Parathyroid adenoma (tissue), 2 donors: ENCODE results near the gene SMOC1.

Source experiments
- H2AFZ ChIP-seq: fragments of 300-600 bp; sonication (generic); one replicate; pipeline ENCODE4 v1.7.0; 2017; ENCODE audit warnings: antibody characterized with exemption, mild to moderate bottlenecking
- H3K27ac ChIP-seq: fragments of 300-600 bp; sonication (generic); one replicate; pipeline ENCODE4 v1.7.0; 2017
- H3K27me3 ChIP-seq: fragments of 300-600 bp; sonication (generic); one replicate; pipeline ENCODE4 v1.7.0; 2017; ENCODE audit warnings: low read length; ENCODE audit not compliant: control insufficient read depth, insufficient read depth
- H3K36me3 ChIP-seq: fragments of 300-600 bp; sonication (generic); one replicate; pipeline ENCODE4 v1.7.0; 2017; ENCODE audit warnings: low read length; ENCODE audit not compliant: control insufficient read depth, insufficient read depth
- H3K4me1 ChIP-seq: fragments of 300-600 bp; sonication (generic); one replicate; pipeline ENCODE4 v1.7.0; 2017; ENCODE audit warnings: control low read depth
- H3K4me2 ChIP-seq: fragments of 300-600 bp; sonication (generic); one replicate; pipeline ENCODE4 v1.7.0; 2017; ENCODE audit warnings: low read length
- H3K4me3 ChIP-seq: fragments of 300-600 bp; sonication (generic); one replicate; pipeline ENCODE4 v1.7.0; 2017; ENCODE audit warnings: low read depth, low read length
- H3K79me2 ChIP-seq: fragments of 300-600 bp; sonication (generic); one replicate; pipeline ENCODE4 v1.7.0; 2017; ENCODE audit warnings: control low read depth
- H3K9ac ChIP-seq: fragments of 300-600 bp; sonication (generic); one replicate; pipeline ENCODE4 v1.7.0; 2017; ENCODE audit warnings: mild to moderate bottlenecking
- H3K9me3 ChIP-seq: fragments of 300-600 bp; sonication (generic); one replicate; pipeline ENCODE4 v1.7.0; 2017; ENCODE audit warnings: low read length; ENCODE audit not compliant: control insufficient read depth
- TF ChIP-seq, protein P1 (sequence below): fragments of 300-600 bp; sonication (generic); IDR thresholded peaks from one replicate; pipeline ENCODE4 v1.7.0; 2017; ENCODE audit warnings: antibody characterized with exemption, mild to moderate bottlenecking
- donor health status: primary hyperparathyroidism.

SMOC1 gene

DNA sequence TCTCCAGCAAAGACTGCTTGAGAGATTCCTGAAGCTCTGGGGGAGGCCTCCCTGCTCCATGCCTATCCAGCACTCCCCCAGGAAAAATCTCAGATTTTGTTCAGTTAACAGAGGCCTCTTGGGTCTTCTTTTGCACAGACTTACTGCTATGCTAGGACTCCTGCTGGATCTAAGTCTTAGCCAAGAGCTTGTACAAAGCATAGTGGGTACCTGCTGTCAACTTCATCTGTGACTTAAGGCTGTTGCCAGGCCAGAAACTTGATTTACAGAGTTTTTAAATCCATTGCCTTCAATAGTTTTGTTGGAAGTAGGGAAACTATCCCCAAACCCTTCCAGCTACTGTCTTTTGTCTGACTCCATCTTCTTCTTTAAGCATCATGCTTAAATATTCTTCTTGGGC lies 140.5 kb downstream of the SMOC1 start:
- Histone ChIP-seq H3K4me1 (no peaks in the 10 kb centered on the region), H3K9ac (no peak overlapping the region), H3K36me3 (no peaks in the 10 kb centered on the region), H3K9me3 (no peaks in the 10 kb centered on the region), H3K4me3 (no peak overlapping the region), H3K27ac (no peak overlapping the region), H3K27me3 (no peaks in the 10 kb centered on the region), H3K79me2 (no peaks in the 10 kb centered on the region), H3K4me2 (no peak overlapping the region), H2AFZ (no peak overlapping the region)
- TF ChIP-seq, protein P1, sequence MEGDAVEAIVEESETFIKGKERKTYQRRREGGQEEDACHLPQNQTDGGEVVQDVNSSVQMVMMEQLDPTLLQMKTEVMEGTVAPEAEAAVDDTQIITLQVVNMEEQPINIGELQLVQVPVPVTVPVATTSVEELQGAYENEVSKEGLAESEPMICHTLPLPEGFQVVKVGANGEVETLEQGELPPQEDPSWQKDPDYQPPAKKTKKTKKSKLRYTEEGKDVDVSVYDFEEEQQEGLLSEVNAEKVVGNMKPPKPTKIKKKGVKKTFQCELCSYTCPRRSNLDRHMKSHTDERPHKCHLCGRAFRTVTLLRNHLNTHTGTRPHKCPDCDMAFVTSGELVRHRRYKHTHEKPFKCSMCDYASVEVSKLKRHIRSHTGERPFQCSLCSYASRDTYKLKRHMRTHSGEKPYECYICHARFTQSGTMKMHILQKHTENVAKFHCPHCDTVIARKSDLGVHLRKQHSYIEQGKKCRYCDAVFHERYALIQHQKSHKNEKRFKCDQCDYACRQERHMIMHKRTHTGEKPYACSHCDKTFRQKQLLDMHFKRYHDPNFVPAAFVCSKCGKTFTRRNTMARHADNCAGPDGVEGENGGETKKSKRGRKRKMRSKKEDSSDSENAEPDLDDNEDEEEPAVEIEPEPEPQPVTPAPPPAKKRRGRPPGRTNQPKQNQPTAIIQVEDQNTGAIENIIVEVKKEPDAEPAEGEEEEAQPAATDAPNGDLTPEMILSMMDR: no peak

DNA sequence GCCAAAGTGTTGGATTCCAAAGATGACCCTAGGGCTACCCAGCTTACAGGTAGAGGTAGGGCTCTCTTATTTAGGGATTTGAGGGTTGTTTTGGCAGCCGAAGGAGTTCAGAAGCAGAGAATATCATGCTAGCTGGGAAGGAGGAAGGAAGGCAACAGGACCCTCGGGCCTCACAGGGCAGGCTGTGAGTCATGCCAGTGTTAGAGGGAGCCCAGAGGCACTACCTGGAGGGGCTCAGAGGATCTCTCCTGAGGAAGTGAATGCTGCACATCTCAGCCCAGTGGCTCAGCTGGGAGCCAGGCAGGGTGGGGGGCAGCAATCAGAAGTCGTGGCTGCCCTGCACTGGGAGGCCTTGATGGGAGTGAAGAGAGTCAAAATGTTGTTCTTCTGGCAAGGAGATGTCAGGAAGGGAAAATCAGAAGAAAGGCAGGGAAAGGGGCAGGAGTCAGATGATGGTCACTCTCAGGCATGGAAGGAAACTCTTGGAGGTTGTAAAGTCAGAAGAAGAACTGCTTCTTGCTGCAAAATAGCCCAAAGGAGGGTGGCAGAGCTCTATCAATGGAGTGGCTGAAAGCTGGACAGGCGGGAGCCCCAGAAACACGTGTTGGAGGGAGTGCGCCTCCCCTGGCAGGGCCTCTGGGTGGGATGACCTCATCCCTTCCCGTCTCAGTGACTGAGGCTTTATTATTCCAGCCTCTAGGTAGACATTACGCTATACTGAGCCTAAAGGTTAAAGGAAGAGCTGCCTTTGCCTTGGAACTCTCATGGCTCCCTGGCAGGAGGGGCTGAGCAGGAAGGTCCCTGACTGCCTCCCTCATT lies 141.3 kb downstream of the SMOC1 start:
- H3K4me1 ChIP-seq: no peaks in the 10 kb centered on the region
- H2AFZ ChIP-seq: no peak overlapping the region
- H3K4me2 ChIP-seq: no peak overlapping the region
- H3K36me3 ChIP-seq: no peaks in the 10 kb centered on the region
- no peaks in the 10 kb centered on the region for H3K79me2 ChIP-seq
- no peak overlapping the region for H3K4me3 ChIP-seq
- no peak overlapping the region for H3K27ac ChIP-seq
- H3K27me3 ChIP-seq: no peaks in the 10 kb centered on the region
- no peak overlapping the region for H3K9ac ChIP-seq
- no peaks in the 10 kb centered on the region for H3K9me3 ChIP-seq
- TF ChIP-seq, protein P1: no peak

DNA sequence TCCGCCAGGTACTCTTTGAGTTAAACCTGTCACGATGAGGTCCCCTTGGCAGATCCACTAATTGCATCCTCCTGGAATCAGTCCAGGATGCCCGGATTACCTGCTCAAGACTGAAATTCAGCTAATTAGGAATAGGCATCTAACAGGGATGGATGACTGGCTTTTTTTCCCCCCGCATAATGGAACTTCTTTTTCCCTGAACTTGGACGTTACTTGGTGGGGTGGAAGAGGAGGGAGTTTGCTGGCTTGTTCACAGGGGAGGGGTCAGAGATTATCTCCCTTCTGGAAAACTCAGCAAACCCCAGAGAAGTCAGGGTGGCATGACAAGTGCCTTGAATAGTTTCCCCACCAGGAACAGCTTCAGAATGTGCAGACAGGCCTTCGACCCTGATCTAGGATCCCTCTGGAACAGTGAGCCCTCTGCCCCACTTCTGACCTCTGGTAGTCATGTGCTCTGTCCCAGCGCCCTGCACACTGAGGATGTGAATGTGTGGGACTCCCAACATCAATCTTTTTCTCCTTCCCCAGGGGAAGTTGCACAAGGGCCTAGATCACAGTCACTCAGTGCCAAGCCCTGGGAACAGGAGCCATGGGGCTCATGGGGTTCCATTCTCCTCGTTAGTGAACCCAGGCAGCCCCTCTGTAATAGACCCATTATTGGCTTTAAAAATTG lies 142.5 kb downstream of the SMOC1 start:
- TF ChIP-seq, protein P1: no peak
- Histone ChIP-seq H3K4me2 (no peak overlapping the region), H3K27me3 (no peaks in the 10 kb centered on the region), H3K36me3 (no peaks in the 10 kb centered on the region), H3K4me1 (no peaks in the 10 kb centered on the region), H3K4me3 (no peak overlapping the region), H3K27ac (no peak overlapping the region), H3K79me2 (no peaks in the 10 kb centered on the region), H2AFZ (no peak overlapping the region), H3K9me3 (no peaks in the 10 kb centered on the region), H3K9ac (no peak overlapping the region)

DNA sequence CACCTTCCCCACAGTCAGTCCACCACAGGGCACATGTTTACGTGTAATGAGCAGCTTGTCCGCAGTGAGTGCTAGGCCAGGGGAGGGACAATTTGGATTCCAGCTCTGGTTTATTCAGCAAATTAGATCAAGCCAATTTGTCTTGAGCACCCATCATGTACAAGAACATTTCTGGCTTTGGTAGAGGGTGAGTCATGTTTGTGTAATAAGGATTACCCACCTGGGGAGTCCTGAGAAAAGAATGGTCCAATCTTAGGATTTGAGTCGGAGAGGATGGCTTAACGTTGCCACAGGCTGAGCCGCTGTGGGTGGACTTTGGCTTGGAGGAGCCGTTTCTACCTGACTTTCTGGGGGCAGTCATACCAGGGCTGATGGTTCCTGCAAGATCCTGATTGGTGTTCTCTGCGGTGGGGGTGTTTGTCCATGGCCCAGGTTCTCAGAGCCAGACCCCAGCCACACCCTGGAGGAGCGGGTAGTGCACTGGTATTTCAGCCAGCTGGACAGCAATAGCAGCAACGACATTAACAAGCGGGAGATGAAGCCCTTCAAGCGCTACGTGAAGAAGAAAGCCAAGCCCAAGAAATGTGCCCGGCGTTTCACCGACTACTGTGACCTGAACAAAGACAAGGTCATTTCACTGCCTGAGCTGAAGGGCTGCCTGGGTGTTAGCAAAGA lies 143.7 kb downstream of the SMOC1 start:
- Histone ChIP-seq H3K36me3 (no peaks in the 10 kb centered on the region), H3K4me1 (no peaks in the 10 kb centered on the region), H3K9me3 (no peaks in the 10 kb centered on the region), H3K79me2 (no peaks in the 10 kb centered on the region), H3K4me3 (no peak overlapping the region), H3K9ac (no peak overlapping the region), H3K27me3 (no peaks in the 10 kb centered on the region), H3K27ac (no peak overlapping the region), H2AFZ (no peak overlapping the region), H3K4me2 (no peak overlapping the region)
- TF ChIP-seq, protein P1: no peak
